K562 treated with DMSO at 1 percent for 24 hours (cell line): ENCODE measurements around the gene SGTB. TPM values are rescaled to one million over a fixed set of nuclear protein-coding genes. Genes with fewer than 3 reads are reported as not detected.

Experiments used
- total RNA-seq: library from RNA; unstranded; fragments of 300-600 nt; gene quantifications from 2 replicates; pipeline ENCODE4 v1.2.3, GENCODE V29; 2022; ENCODE audit warnings: low read depth; ENCODE audit not compliant: insufficient read depth

Gene SGTB, protein sequence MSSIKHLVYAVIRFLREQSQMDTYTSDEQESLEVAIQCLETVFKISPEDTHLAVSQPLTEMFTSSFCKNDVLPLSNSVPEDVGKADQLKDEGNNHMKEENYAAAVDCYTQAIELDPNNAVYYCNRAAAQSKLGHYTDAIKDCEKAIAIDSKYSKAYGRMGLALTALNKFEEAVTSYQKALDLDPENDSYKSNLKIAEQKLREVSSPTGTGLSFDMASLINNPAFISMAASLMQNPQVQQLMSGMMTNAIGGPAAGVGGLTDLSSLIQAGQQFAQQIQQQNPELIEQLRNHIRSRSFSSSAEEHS
- 2.4 and 2.8 TPM in 2 replicates for total RNA-seq

DNA sequence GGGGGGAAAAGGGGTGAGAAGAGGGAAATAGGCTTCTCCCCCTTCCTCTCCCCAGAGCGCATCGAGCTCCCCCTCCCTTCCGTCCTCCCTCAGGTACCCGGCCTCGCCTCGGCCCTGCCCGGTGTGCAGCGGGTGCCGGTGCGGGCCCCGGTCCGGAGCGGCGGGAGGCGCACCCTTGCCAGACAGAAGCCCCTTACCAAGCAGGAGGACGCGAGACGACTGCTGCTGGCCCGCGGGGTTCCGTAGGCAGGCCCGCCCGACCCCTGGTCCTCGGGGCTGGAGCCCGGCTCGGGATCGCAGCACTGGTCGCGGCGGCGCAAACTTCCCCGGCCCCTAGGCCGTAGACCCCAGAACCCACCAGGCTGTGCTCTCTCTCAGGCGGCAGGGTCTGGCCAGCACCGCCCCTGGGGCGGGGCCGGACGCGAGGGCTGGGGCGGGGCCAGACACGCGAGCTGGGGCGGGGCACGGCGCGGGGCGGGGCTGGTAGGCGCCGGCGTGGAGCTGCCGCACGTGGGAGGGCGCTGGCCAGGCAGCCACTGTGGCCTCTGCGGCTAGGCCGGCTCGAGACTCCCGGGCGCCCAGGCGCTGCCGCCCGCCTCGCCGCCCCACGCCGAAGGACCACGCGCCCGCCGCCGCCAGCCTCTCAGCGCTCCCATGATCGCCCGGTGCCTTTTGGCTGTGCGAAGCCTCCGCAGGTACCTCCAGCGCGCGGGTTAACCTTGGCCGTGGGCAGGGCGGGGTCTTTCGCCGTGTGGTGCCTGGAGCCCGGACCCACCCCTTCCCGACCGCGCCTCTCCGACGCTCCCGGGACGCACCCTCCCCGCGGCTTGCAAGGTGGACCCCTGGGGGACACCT, at the start of gene SGTB, which contains the start of gene NLN:
Gene SGTB, minus strand, starts transcription at position 390 of the 855 bp plus-strand sequence. CDS start 1,302 bp downstream, outside the sequence.
Gene NLN, plus strand, starts transcription at position 486 of the 855 bp plus-strand sequence. Its CDS starts 169 bp downstream, at position 655.

DNA sequence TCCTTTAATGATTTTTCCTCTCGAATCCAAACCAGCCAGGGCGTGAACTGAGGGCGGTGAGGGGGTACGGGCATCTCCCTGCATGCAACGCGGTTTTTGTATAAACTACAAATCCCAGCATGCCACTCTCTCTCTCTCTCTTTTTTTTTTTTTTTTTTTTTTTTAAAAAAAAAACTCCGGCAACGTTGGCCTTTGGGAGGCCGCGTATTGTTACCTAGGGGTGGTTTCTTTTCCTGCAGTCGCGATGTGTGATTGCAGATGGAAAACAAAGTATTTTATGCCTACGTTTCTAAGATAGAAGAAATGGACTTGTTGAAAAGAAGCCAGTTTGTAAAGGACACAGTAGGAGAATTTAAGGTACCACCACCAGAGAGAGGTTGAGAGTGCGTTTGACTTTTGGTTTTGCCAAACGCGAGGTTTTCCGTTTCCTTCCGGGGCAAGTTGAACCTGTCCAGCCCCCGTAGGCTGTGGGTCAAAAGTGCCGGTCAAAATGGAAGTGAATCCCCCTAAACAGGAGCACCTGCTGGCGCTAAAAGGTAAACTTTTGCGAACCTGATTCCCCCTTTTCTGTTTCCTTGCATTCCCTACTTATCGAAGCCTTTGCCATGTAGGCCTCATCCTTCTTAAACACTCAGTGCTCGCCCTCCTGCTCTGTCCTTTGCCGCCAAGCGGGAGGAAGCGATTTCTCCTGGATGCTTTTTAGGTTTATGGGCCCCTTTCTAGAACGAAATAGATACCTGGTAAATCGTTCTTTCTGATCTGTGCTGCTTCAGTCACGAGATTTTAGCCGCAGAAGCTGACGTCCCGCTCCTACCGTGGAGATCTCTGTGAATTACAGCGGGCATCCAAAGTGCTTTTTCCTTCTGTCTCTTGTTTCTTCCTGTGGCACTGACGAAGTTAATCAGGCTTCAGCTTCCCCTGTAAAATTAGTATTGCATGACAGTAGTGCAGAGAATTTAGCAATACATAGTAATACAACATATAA, 97.0 kb downstream of the SGTB start, which contains the start of the genes SHLD3 and TRAPPC13:
Gene SHLD3, plus strand, starts transcription at position 457 of the 985 bp plus-strand sequence. CDS start 4,561 bp downstream, outside the sequence.
Gene TRAPPC13, plus strand, starts transcription at position 457 of the 985 bp plus-strand sequence. Its CDS starts 34 bp downstream, at position 491.

DNA sequence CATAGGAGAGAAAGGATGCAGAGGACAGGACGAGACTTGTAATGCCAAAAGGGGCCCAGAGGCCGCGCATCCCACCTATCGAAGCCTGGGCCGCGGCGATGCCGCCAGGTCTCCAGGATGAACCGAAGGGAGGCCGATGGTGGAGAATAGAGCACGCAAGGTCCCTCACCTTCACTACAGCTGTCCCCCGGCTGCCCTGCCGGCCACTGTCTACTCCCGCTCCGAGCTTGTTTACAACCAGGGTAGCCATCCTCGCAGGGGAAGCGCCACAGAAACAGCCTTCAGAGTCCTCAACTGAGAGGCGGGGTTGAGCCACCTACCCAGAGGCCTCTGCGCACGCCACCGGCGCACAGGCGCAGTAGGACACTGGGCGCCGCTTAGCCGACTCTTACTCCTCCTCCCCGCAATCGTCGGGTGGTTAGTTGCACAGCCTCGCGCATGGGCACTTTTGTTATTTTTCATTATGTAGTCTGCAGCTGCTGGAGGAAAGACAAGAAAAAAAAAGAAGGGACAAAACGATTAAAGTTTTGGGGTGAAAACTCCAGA, 97.8 kb downstream of the SGTB start, which contains the start of gene TRIM23:
Gene TRIM23, minus strand, starts transcription at position 309 of the 546 bp plus-strand sequence. Its CDS starts 59 bp downstream, at position 250.

Other genes with a start within 250 kb of the SGTB start
- 0.95 TPM in 2 replicates for gene ADAMTS6, start 240.2 kb downstream of the SGTB start, total RNA-seq
- 15.6 and 21.2 TPM in 2 replicates for gene CENPK, start 158.9 kb downstream of the SGTB start, total RNA-seq
- 15.2 and 18.0 TPM in 2 replicates for gene PPWD1, start 158.8 kb downstream of the SGTB start, total RNA-seq
- 6.4 and 6.6 TPM in 2 replicates for gene TRIM23, start 97.8 kb downstream of the SGTB start, total RNA-seq
- 1.8 and 3.3 TPM in 2 replicates for gene SHLD3, start 97.1 kb downstream of the SGTB start, total RNA-seq
- 10.0 and 11.2 TPM in 2 replicates for gene TRAPPC13, start 97.1 kb downstream of the SGTB start, total RNA-seq
- 9.5 and 10.8 TPM in 2 replicates for gene NLN, start 96 bp upstream of the SGTB start, total RNA-seq
- gene ERBIN, start 204.5 kb upstream of the SGTB start, total RNA-seq = 10.9 and 19.1 TPM in 2 replicates